DOHH2 (cell line): Measurements from ENCODE around the gene TMEM132D.

ENCODE experiments used
- H3F3A ChIP-seq: fragments of 200-600 bp; sonication (generic), shearing (Covaris generic); 2 replicates; pipeline ENCODE4 v1.6.0; 2016; ENCODE audit warnings: antibody characterized with exemption, mild to moderate bottlenecking; ENCODE audit not compliant: control insufficient read depth, insufficient read depth
- H3K27ac ChIP-seq: fragments of 200-600 bp; sonication (generic); 2 replicates; pipeline ENCODE4 v1.5.1; 2014; ENCODE audit warnings: low read depth, mild to moderate bottlenecking, low read length, moderate library complexity
- H3K27me3 ChIP-seq: fragments of 200-600 bp; sonication (generic); 2 replicates; pipeline ENCODE4 v1.6.1; 2014; ENCODE audit warnings: mild to moderate bottlenecking, low read length, mixed read lengths; ENCODE audit not compliant: control insufficient read depth
- H3K36me3 ChIP-seq: fragments of 200-600 bp; sonication (generic); 2 replicates; pipeline ENCODE4 v1.6.1; 2014; ENCODE audit warnings: mild to moderate bottlenecking, low read length, moderate library complexity, mixed read lengths; ENCODE audit not compliant: control insufficient read depth
- H3K4me1 ChIP-seq: fragments of 200-600 bp; sonication (generic); 2 replicates; pipeline ENCODE4 v1.6.1; 2014; ENCODE audit warnings: mild to moderate bottlenecking, low read length, mixed read lengths; ENCODE audit not compliant: control insufficient read depth
- H3K4me2 ChIP-seq: fragments of 200-600 bp; sonication (generic); 2 replicates; pipeline ENCODE4 v1.6.0; 2014; ENCODE audit warnings: mild to moderate bottlenecking, low read length, moderate library complexity
- H3K4me3 ChIP-seq: fragments of 200-600 bp; sonication (generic); 2 replicates; pipeline ENCODE4 v1.5.1; 2014; ENCODE audit warnings: mild to moderate bottlenecking, low read length, mixed read lengths
- H3K79me2 ChIP-seq: fragments of 200-600 bp; sonication (generic); 2 replicates; pipeline ENCODE4 v1.6.1; 2014; ENCODE audit warnings: mild to moderate bottlenecking, low read length, mixed read lengths; ENCODE audit not compliant: control insufficient read depth
- H3K9me2 ChIP-seq: fragments of 200-600 bp; sonication (generic); replicated peaks from 2 replicates; pipeline ENCODE4 v1.6.1; 2014; ENCODE audit warnings: mild to moderate bottlenecking, low read length, mixed read lengths; ENCODE audit not compliant: control insufficient read depth
- H3K9me3 ChIP-seq: fragments of 200-600 bp; sonication (generic); 2 replicates; pipeline ENCODE4 v1.6.1; 2014; ENCODE audit warnings: antibody characterized with exemption, low read length, mixed read lengths; ENCODE audit not compliant: control insufficient read depth, insufficient read depth
- H4K20me1 ChIP-seq: fragments of 200-600 bp; sonication (generic); 2 replicates; pipeline ENCODE4 v1.6.0; 2014; ENCODE audit warnings: low read depth, mild to moderate bottlenecking, antibody characterized with exemption, low read length, moderate library complexity; ENCODE audit not compliant: control insufficient read depth, insufficient read depth
- CTCF ChIP-seq: fragments of 200-600 bp; sonication (generic); IDR thresholded peaks from one replicate; pipeline ENCODE4 v1.5.1; 2014; ENCODE audit warnings: antibody characterized with exemption, mild to moderate bottlenecking, low read depth, low read length; ENCODE audit not compliant: poor library complexity, severe bottlenecking
- EZH2phosphoT487 ChIP-seq: fragments of 200-600 bp; sonication (generic); IDR thresholded peaks from 2 replicates; pipeline ENCODE4 v1.6.1; 2017; ENCODE audit warnings: borderline replicate concordance, mild to moderate bottlenecking, antibody characterized with exemption, low read length, moderate library complexity, mixed read lengths

The TMEM132D gene

GRCh38 chr12:129701631-129702101 is 202.2 kb downstream of the TMEM132D start:
- Histone ChIP-seq H3K79me2 (no peaks in the 10 kb centered on the region), H3K4me2 (no peak overlapping the region), H3K9me3 (peaks cover 3% of the 10 kb centered on the region; the same call in 1 of the 2 replicates), H3K36me3 (no peaks in the 10 kb centered on the region), H3K27ac (no peak overlapping the region), H3F3A (no peaks in the 10 kb centered on the region), H3K4me3 (no peak overlapping the region), H4K20me1 (no peaks in the 10 kb centered on the region), H3K9me2 (no peaks in the 10 kb centered on the region), H3K27me3 (no peaks in the 10 kb centered on the region), H3K4me1 (no peaks in the 10 kb centered on the region)
- no peak for TF ChIP-seq EZH2phosphoT487
- no peak for TF ChIP-seq CTCF

GRCh38 chr12:129700036-129700435 is 203.8 kb downstream of the TMEM132D start:
- Histone ChIP-seq H3K36me3 (no peaks in the 10 kb centered on the region), H3K27me3 (no peaks in the 10 kb centered on the region), H3K9me3 (peaks cover 3% of the 10 kb centered on the region; the same call in 1 of the 2 replicates), H3K9me2 (no peaks in the 10 kb centered on the region), H3F3A (no peaks in the 10 kb centered on the region), H3K79me2 (no peaks in the 10 kb centered on the region), H3K4me1 (no peaks in the 10 kb centered on the region), H3K4me2 (no peak overlapping the region), H3K4me3 (no peak overlapping the region), H3K27ac (no peak overlapping the region), H4K20me1 (no peaks in the 10 kb centered on the region)
- TF ChIP-seq EZH2phosphoT487 (no peak), CTCF (no peak)

DNA sequence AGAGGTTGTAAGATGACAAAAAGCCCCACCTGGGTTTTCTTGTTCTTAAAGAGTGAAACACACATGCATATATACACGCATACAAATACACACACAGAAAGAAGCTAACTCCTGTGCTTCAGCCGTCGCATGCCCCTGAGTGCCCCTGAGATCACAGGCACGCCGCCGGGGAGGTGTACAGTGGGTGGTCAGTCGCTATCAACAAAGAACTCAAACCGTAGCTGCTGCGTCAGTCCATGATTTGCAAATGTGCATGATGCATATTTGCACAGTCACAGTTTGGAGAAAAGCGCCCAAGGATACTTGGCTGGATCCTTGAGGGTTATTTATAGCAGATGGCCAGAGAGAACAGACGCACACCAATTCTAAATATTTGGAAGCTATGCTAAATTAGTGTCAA is 206.9 kb downstream of the TMEM132D start:
- Histone ChIP-seq H4K20me1 (no peaks in the 10 kb centered on the region), H3K79me2 (no peaks in the 10 kb centered on the region), H3K9me3 (peaks cover 3% of the 10 kb centered on the region; the same call in 1 of the 2 replicates), H3F3A (no peaks in the 10 kb centered on the region), H3K27me3 (no peaks in the 10 kb centered on the region), H3K9me2 (no peaks in the 10 kb centered on the region), H3K27ac (no peak overlapping the region), H3K4me3 (no peak overlapping the region), H3K36me3 (no peaks in the 10 kb centered on the region), H3K4me1 (no peaks in the 10 kb centered on the region), H3K4me2 (no peak overlapping the region)
- TF ChIP-seq EZH2phosphoT487 (no peak), CTCF (no peak)
